NCI-H510A treated with DMSO at 0.1 percent for 48 hours (cell line): ENCODE data around the gene TFPT.

ENCODE experiments used
- DNase-seq: peaks from one replicate; lab custom pipeline; 2025; lab: John Stamatoyannopoulos, UW

Gene TFPT

DNA sequence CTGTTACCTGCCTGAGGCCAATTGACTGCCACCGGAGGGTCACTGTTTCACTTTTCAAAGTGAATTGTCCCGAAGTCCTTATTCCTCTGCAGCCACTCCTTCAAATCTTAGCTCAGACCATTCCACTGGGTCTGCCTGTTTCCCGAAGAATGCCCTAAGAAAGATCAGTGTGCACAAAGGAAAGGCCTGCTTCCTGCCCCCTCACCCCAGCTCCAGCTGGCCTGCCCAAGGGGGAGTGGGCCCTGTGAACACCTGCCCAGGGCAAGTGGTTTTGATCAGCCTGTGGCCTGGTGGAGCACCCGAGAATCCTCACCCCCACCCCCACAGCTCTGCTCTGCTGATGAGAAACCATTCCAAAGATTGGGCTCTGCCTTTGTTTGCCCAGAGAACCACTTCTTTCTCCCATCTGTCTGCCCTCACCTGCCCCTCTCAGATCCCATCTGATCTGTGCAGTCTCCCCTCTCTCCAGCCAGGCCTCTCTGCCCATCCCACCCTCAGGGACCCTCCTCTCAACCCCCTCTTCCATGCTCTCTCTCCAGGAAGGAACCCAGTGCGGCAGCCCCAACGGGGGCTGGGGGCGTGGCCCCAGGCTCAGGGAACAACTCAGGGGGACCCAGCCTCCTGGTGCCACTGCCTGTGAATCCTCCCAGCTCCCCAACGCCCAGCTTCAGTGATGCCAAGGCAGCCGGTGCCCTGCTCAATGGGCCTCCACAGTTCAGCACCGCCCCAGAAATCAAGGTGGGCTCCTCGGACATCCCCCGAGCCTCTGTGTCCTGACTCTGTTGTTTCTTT, 33.8 kb upstream of the TFPT start:
- no peak for DNase-seq

DNA sequence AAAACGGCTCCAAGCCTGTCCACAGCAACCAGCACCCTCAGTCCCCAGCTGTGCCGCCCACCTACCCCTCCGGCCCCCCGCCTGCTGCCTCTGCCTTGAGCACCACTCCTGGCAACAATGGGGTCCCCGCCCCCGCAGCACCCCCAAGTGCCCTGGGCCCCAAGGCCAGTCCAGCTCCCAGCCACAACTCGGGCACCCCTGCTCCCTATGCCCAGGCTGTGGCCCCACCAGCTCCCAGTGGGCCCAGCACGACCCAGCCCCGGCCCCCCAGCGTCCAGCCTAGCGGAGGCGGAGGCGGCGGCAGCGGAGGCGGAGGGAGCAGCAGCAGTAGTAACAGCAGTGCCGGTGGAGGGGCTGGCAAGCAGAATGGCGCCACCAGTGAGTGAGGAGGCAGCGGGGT, 32.7 kb upstream of the TFPT start:
- no peak for DNase-seq

DNA sequence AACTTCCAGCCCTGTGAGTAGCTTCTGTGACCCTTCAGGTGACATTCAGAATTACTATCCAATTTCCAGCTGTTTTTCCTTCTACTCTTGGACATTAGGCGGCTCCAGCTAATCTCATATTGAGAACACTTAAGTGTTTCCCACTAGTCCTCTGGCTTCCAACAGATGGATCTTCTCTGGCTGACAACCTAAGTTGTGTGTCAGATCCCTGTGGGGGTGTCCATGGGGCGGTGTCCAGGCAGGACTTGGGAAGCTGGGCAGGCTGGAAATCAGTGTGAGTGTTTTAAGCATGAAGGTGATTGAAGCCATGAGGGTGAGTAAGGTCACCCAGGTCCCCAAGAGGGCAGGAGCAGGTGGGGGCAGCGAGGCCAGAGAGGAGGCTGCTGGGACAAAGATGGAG, 32.2 kb upstream of the TFPT start:
- no peak for DNase-seq

DNA sequence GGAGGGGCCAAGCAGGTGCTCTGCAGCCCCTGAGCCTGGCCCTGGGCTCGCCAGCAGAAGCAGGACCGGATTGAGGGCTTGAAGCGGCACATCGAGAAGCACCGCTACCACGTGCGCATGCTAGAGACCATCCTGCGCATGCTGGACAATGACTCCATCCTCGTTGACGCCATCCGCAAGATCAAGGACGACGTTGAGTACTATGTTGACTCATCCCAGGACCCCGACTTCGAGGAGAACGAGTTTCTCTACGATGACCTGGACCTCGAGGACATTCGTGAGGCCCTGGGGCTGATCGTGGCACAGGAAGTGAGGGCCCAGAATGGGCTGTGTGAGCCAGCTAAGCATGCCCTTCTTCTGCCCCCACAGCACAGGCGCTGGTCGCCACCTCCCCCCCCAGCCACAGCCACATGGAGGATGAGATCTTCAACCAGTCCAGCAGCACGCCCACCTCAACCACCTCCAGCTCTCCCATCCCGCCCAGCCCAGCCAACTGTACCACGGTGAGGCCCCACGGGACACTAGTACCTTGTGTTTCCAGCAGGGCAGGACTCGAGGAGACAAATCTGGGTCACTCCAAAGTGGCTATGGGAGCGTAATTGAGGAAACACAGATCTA, 30.2 kb upstream of the TFPT start:
- no peak for DNase-seq

DNA sequence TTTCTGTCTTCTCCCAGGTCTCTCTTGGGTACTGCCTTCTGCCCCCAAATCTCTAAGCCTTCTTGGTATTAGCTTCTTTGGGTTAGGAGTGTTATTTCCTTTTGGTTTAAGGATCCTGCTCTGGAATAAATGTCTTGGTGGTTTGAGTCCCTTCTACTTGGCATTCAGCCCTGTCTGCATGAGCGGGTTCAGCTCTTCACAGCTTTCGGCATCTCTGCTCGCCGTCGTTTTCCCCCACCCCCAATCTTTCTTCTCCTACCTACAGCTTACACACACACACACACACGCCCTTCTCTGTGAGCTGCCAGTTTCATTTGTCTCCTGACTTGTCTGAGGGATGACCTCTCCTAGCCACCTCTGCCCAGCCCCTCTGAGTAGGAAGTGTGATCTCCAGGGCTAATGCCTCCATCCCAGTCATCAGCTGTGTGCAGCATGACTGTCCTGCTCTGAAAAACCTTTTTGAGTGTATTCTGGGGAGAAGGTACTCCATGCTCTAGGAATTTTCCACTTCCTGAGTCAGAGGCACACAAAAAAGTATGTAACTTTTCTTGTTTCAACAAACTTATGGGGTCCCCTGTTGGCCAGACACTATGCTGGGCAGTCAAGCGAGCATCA, 26.8 kb upstream of the TFPT start:
- no peak for DNase-seq

DNA sequence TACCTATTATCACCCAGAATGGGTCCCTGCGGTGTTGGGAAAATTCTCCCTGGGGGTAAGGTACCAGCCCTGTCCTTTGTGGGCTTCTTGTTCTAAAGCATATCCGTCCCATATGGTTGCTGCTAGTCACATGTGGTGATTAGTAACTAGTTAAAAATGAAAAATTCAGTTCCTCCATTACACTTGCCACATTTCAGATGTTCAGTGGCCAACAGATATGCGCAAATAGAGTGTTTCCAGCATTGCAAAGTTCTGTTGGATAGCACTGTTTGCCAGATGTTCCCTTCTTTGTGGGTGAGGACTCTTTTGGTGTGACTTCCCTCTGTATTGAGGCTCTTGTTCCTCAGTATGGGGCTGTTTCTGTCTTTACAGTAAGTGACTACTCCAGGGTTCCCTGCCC, 25.9 kb upstream of the TFPT start:
- DNase-seq: no peak

DNA sequence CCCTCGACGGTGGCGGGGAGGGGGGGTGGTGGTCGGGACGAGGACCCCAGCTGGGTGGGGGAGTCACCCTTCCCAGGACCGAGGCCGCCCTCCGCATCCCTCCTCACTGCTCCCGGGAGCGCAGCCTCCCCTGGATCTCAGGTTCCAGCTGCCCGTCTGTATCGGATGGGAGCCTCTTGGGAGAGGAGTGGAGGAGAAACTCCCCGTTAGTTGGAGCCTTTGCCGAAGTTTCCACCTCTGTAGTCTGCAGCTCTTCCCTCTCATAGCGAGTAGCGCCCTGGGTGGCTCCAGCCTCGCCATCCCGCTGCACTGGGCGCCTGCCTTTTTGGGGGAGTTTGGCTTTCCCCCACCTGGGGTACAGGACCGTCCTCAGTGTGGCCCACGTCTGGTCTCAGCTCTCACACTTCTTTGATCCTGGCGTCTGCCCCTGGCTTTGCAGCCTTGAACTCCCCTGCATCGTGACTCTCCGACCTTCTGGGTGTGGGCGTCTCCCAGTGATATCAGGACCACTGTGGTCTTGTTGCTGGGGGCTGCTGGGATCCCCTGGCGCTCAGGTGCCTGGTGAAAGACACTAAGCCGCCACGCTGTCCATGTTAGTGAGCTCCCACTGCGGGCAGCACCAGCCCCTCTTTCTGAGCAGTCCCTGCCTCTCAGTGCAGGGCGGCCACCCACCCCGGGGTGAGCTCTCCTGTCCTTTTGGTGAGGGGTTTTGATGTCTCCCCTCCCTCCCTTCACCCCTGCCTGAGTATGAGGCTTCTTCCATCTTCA, 23.2 kb upstream of the TFPT start:
- no peak for DNase-seq

DNA sequence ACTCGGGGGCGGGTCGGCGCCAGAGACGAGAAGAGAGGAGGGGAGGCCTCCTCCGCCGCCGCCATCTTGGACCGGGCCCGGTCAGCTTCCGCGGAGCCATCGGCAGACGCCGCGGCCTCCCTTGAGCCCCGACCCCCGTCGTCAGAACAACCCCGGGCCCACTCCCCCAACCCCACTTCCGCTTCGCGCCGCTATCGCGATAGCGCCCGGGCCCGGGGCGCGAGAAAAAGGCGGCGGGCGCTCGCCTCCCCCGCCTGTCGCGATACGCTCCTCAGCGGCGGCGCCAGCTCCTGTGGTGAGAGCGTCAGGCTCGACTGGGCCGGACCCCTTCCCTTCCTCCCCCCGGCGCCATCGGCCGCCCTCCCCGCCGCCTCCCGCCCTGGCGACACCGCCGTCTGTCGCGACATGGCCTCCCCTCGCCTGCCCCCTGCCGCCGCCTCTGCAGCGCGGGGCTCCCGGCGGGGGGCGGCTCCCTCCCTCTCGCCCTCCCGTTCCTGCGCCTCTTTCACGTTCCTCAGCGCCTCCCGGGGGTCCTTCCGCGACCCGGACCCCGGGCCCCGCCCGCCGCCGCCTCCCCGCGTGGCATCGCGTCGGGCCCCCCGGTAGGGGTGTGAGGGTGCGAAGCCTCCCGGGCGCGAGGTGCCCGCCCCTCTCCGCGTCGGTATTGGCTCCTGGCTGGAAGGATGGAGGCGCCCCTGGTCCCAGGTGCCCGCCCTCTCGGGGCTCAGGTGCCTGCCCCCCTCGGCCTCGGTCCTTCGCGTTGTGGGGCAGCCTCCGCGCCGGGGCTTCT, 22.4 kb upstream of the TFPT start, which contains the start of gene CNOT3:
Gene CNOT3, plus strand, starts transcription at position 64 of the 790 bp plus-strand sequence. CDS start 5,217 bp downstream, outside the sequence.
- no peak for DNase-seq

DNA sequence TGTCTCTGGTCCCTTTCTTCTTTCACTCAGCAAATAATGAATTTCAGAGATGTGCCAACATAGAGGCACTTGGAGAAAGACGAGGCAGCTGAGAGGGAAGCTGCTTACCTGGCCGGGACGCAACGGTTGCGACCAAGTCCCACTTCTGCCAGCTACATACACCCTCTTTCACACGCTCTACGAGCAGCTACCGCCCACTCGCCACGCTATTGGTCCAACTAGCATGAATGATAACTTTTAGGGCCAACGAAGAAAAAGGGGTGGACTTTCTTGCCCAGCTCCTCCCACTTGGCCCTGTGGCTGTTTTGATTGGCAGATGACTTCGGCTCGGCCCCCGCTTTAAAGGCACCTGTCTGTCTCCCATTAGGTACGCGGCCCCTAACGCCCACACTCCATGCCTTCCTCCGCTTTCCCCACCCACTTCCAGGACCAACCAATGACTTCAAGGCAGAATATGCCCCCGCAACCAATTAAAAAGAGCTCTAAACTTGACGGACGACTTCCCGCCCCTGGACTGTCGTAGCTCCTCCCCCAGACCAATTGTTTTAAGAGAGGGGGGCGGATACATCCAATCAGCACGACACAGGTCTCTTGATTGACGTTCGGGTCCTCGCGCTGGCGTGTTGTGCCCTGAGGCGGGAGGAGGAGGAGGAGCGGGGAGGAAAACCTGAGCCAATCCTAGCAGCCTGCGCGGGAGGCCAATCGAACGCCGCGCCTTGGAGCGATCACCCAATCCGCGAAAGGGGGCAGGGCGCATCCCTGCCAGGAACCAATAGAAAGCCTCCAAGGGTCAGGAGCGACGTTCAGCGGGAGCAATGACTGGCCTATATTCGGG, 21.6 kb upstream of the TFPT start:
- DNase-seq: peak; percentile 99

DNA sequence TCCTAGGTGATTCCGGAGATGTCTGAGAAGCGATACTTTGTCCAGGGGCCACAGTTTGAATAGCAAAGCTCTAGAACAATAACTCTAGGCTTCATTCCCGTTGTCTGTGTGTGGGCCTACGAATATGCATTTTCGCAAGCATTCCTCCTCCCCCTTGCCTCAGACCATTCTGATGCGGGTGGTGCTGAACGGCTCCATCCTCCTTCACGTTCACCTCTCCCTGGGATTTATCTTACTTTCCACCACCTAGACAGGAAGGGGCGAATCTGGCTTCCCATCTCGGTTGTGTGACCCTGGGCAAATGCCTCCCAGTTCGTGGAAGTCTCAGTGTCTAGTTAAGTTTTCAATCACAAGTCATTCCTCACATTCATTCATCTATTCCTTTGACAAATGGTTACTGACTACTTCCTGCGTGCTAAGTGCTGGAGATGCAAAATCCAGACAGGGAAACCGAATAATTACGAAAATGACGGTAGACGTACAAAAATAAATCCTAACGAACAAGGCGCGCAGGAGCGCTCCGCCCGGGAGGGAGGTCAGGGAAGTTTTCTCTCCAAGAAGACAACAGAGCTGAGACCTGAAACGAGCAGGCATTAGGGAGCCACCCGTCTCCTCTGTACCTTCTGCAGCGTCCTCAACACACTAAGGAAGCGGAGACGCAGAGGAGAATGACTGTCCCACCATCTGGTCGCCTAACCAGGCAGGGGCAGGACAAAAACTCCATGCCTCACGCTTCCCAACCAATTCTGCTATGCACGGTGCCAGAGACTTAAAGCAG, 20.8 kb upstream of the TFPT start:
- peak; percentile 35 for DNase-seq

DNA sequence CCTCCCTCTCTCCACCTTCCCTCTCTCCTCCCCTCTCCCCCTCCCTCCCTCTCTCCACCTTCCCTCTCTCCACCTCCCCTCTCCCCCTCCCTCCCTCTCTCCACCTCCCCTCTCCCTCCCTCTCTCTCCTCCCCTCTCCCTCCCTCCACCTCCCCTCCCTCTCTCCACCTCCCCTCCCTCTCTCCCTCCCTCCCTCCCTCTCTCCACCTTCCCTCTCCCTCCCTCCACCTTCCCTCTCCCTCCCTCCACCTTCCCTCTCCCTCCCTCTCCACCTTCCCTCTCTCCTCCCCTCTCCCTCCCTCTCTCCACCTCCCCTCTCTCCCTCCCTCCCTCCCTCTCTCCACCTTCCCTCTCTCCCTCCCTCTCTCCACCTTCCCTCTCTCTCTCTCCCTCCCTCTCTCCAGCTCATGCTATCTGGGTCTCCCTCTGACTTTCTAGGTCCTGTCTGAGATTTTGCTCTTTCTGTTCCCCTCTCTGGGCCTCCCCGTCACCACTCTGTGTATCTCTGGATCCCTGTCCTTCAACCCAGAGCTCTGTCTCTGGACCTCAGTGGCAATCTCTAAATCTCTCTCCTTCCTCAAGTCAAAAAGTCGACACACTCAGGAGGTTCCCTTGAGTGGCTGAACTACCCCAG, 18.6 kb upstream of the TFPT start:
- no peak for DNase-seq

DNA sequence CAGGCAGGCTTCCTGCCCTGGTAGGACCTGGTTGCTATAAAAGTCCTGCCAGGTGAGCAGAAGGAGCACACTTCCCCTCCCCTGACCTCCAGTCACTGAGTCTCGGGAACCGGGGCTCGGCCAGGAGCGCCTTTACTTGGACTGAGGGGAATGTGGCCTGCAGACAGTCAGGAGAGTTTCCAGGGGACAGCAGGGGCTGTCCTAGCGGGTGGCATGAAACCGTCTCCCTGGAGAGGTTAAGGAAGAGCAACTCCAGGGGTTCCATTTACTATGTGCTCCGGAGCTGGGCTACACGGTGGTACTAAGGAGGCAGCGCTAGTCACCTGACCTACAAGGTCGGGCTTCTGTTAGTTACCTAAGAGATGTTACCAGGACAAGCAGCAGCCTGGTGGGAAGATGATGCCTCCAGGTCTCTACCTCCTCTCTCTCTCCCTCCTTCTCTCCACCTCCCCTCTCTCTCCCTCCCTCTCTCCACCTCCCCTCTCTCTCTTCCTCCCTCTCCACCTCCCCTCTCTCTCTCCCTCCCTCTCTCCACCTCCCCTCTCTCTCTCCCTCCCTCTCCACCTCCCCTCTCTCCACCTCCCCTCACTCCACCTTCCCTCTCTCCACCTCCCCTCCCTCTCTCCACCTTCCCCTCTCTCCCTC, 18.0 kb upstream of the TFPT start:
- DNase-seq: peak; percentile 64

DNA sequence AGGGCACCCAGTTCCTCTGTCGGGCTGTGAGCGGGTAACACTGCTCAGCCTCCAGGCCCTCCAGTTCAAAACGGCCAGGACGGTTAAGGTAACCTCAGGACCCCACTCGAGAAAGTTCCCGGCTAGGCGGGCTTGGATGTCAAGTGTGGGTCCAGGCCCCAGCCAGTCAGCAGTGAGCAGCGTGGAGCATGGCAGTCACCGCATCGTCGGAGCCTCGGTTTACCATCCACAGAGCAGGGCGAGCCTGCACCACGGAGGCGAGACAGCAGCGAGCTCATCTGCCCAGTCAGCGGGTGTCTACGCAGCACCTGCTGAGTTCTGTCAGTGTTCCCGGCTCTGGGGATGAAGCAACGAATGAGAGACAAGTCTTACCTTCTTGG, 14.2 kb upstream of the TFPT start:
- DNase-seq: no peak

DNA sequence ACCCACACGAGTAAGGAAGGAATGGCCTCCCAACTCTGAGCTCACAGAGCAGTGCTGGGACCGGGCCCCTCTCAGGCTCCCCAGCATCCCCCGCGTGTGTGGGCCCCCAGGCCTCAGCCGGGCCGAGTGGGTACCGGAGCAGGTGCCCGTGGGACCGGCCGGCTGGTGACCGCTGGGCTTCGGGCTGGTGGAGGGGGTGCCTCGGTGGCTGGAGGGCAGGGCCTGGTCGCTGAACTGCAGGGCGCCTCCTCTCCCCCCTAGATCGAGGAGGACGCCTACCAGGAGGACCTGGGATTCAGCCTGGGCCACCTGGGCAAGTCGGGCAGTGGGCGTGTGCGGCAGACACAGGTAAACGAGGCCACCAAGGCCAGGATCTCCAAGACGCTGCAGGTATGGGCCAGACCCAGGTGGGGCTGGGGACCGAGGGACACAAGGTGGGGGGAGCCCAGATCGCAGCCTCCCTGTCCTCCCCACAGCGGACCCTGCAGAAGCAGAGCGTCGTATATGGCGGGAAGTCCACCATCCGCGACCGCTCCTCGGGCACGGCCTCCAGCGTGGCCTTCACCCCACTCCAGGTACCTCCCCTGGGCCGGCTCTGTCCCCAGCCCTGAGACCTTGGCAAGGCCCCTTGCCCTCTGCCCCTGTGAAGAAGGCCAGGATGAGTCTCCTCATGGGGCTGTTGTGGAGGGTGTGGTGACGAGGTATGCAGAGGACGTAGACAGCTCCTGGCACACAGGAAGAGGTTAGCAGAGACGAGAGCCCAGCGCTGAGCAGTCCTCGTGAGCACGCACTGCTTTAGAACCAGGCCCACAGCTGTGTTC, 13.5 kb upstream of the TFPT start:
- no peak for DNase-seq

DNA sequence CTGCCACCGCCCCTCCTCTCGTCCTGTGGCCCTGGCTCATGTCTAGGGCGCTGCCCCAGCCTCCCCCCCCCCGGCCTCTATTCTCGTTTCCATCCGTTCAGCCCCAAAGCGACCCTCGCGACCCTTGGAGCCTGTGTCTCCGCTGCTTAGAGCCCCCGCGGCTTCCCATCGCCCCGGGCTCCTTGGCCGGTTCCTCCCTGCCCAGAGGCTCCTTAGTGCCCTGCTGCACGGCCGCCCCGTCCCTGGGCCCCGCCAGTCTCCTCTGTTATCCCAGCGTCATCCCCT, 12.9 kb upstream of the TFPT start:
- no peak for DNase-seq

DNA sequence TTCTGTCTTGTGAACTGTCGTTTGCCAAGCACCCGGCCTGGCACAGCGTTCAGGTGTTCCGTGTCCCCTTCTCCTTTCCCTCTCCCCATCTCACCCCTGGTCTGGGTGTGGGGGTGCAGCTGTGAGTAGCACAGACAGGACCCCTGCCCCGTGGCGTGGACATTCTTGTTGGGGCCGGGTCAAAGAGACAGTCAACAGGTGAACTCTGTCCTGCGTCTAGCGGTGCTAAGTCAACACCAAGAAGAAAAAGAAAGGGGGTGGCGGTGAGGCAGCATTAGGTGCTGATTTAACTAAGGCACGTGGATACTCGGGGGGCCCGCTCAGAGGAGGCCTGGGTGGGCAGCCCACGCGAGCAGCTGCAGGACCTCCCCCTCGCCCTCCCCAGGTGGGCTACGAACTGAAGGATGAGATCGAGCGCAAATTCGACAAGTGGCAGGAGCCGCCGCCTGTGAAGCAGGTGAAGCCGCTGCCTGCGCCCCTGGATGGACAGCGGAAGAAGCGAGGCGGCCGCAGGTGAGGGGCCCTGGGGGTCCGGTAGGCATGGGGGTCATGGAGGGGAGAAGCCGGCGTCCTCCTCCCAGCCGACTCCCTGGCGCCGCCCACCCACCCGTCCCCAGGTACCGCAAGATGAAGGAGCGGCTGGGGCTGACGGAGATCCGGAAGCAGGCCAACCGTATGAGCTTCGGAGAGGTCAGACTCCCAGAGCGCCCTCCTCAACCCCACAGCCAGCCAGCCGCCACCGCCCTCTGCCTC, 12.4 kb upstream of the TFPT start:
- no peak for DNase-seq

DNA sequence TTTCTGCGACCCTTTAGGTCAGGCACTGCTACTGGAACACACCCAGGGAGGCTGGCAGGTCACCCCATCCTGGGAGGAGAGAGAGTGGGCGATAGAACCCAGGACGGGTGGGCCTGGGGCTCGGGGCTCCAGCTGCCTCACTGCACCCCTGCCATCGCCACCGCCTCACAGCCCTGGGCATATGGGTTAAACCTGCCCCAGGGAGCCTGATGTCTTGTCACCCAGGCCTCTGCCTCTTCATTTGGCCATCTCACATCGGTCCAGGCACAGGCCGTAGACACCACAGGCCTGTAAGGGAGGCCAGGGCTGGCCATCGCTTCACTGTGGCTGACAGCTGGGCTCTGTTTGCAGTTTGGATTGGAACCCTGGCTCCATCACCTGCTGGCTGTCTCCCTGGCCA, 10.3 kb upstream of the TFPT start:
- no peak for DNase-seq

DNA sequence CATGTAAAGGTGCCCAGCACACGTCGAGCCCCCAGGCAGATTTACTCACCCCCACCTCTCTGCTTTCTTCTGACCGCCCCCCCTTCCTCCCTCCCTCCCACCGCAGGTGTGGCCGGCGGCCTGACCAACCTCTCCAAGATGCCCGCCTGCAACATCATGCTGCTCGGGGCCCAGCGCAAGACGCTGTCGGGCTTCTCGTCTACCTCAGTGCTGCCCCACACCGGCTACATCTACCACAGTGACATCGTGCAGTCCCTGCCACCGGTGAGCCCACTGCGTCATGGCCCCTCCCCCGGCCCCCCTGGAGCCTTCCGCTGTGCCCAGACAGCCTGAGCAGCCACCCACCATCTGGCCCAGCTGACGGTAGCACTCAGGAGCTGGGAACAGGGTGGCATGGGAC, 8.9 kb upstream of the TFPT start:
- no peak for DNase-seq
